Hematopoietic multipotent progenitor cell (in vitro differentiated cells): Measurements from ENCODE around the gene NCOA3. TPM values are rescaled to one million over a fixed set of nuclear protein-coding genes. Genes with fewer than 3 reads are reported as not detected.
A peak's percentile ranks its signal among the peaks of the same experiment; 100 is the strongest.

Experiments used
- DNase-seq, 3 donors: peaks; one replicate each; pipeline ENCODE4 v3.0.0-alpha.2; 2011 to 2015; ENCODE audit warnings: low read depth in 2 of 3, low spot score in 2 of 3
- total RNA-seq: library from RNA; depleted of rRNA; stranded (reverse); fragments of >200 nt; gene quantifications from one replicate; pipeline ENCODE4 v1.2.3, GENCODE V29; 2012

Gene NCOA3
- total RNA-seq, 1 donor, result 24.8 TPM

DNA sequence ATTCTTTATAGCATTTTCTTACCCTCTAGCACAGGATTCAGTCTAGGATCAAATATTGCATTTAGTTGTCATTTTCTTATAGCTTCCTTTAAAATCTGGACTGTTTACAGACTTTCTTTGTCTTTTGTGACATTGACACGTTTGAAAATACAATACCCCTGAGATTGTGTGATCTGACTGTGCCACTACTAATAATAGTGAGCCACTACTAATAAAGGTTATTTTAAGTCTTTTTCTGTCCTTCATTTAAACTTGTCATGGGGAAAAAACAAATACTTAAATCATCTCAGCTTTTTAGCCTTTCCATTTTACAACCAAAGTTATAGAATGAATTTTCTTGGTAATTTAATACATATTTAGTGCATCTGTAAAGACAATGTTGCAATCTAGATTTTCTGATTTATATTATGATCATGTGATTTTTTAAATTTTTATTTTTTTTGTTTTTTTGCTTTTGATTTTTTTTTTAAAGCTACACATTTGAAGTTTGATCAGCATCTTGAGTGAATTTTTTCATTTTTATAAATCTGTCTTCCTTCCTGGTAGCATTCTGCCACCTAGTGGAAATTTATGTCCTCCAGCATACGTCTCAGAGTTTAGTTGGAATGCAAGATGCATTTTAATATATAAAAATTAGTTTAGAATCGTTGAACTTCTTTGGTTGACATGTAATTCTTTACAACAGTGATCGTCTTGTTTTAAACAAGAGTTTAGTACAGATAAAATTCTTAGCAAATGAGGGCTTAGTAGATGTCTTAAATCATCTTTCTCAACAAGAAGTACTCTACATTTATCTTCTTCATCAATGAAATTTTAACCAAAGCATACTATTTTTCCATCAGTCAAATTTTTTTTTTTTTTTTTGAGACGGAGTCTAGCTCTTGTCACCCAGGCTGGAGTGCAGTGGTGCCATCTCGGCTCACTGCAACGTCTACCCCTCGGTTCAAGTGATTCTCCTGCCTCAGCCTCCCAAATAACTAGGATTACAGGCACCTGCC, 119.4 kb downstream of the NCOA3 start:
- DNase-seq, result peak; percentile 18 to 80 (median 61)

DNA sequence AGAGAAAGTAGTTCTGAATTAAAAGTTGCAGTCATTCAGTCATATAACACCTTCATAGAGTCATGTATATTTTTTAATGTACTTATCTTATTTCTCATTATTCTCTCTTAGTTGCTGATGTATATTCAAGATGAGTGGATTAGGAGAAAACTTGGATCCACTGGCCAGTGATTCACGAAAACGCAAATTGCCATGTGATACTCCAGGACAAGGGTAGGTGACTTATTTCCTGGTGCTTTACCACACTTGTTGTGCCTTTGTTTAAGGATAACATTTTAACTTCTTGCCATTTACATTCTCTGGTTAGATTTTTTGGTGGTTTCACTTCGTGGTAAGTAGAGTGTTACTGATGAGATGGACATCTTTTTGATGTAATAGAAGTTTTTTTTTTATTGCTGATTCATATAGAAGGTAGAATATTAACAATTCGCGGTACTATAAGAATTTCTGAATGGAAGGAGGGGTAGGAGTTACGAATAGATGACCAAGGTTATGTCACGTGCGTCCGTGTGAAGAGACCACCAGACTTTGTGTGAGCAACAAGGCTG, 120.5 kb downstream of the NCOA3 start:
- no peak for DNase-seq

DNA sequence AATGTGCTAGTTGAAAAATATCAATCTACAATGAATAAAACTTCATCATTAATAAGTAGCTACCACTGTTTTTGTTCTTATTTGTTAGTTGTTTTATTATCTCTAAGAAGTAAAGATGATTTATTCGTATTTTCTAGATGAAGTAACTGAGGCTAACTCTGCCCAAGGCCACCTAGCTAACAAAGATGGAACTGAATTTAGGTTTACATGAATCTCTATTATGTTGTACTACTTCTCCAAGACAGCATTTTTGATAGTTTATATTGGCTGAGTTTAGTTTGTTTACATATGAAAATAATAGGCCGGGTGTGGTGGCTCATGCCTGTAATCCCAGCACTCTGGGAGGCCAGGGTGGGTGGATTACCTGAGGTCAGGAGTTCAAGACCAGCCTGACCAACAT, 121.5 kb downstream of the NCOA3 start:
- no peak for DNase-seq

DNA sequence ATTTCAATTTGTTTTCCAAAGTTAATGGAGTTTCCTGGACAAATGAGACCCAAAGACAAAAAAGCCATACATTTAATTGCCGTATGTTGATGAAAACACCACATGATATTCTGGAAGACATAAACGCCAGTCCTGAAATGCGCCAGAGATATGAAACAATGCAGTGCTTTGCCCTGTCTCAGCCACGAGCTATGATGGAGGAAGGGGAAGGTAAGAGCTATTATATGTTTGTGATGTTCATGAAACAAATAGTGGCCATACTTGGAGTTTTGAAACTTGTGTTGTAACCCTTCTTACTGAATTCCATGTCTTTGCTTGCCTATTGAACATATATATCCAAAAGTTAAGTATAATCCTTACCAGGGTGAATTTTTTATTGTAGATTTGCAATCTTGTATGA, 125.9 kb downstream of the NCOA3 start:
- DNase-seq, result no peak

DNA sequence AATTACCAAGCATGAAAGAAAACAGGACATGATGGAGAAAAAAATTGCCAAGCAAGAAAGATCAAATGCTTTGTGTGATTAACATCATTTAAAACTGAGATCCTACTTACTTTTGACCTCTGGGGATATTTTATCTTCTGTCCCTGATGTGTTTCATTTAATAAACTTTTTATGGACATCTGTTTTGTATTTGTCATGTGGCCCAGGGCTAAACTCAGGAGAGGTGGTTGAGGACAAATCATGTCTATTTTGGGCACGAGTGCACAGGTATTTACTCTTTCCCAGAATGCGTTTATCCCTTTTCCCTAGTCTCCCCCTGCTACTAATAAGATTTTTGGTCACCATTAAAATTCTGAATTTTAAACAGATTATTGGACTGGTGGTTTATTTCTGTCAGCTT, 128.2 kb downstream of the NCOA3 start:
- DNase-seq, result no peak

DNA sequence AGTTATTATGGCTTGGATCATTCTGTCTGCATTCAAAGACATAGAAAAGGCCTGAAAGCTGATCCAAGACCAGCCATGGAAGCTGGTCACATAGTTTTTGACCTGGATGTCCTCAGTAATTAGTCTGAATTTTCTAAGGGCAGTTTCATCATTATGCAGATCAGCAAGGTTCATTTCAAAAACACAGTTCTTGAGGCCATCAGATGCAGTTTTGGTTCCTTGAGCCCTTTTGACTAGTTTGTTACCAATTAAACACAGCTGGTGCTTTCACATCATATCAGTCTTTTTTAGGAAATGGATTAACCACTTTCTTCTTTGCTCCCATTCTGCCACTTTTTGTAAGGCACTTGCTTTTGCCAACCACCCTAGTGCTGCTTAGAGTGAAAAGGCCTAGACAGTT, 129.4 kb downstream of the NCOA3 start:
- no peak for DNase-seq

DNA sequence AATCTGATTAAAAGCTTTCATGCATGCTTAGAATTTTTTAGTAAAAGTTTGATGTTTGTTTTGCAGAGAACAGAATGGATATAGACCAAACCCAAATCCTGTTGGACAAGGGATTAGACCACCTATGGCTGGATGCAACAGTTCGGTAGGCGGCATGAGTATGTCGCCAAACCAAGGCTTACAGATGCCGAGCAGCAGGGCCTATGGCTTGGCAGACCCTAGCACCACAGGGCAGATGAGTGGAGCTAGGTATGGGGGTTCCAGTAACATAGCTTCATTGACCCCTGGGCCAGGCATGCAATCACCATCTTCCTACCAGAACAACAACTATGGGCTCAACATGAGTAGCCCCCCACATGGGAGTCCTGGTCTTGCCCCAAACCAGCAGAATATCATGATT, 133.6 kb downstream of the NCOA3 start:
- no peak for DNase-seq

DNA sequence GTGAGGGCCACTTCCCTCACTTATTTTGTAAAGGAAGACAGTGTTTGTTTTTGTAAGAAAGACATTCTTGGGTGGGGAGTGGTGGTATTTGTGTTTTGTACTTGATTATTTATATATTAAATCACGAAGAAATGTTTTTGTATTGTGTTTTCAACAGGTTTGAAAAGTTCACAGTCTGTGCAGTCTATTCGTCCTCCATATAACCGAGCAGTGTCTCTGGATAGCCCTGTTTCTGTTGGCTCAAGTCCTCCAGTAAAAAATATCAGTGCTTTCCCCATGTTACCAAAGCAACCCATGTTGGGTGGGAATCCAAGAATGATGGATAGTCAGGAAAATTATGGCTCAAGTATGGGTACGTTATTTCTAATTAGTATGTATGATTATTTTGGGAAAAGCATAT, 137.2 kb downstream of the NCOA3 start:
- DNase-seq, result no peak

DNA sequence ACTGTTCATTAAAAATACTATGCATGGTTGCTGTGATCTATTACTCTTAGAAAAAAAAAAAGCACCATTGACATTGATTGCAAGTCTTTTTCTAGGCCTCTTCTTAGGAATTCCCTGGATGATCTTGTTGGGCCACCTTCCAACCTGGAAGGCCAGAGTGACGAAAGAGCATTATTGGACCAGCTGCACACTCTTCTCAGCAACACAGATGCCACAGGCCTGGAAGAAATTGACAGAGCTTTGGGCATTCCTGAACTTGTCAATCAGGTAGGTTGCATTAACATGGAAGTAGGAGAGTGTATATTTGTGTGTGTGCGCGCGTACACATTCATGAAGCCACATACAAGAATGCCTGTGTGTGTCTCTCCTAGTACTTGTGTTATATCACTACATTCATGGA, 140.4 kb downstream of the NCOA3 start:
- DNase-seq, result no peak

DNA sequence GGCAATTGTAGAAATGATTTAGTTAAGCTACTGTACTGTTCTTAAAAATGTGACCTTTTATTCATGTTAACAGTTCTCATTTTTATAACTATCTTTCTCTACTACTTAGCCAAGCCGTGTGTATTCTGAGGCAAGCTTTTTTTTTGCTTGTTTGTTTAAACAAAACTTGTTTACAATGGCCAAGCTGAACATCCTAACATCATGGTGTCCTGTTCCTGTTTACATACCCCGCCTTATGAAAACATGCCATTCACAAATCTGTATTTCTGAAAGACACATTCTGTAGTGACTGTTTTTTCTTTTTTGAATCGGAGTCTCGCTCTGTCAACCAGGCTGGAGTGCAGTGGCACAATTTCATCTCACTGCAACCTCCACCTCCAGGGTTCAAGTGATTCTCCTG, 140.9 kb downstream of the NCOA3 start:
- DNase-seq, result no peak

DNA sequence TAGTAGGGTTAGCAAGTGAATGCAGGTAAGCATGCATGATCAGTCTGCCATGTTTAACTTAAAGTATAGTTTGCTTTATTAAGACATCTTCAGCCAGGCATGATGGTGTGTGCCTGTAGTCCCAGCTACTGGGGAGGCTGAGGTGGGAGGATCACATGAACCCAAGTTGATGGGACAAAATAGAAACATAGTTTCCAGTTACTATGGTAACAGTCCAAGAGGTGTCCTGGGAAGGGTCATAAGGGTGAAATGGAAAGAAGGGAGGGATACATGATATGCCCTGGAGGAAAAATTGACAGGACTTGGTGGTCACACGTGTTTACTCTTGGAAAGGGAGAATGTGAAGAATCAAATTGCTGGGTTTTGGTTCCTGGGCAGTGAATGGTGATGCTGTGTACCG, 143.9 kb downstream of the NCOA3 start:
- DNase-seq, result no peak

DNA sequence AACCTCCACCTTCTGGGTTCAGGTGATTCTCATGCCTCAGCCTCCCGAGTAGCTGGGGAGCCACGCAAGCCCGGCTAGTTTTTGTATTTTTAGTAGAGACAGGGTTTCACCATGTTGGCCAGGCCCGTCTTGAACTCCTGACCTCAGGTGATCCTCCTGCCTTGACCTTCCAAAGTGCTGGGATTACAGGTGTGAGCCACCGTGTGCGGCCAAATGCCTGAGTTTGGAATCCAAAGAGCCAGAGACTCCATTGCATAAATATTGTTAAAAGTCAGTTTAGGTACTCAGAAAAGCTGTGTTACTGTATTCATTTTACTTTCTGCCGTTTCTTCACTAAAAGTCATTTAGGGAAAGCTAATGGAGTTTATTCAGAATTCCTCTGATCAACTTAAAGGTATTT, 146.3 kb downstream of the NCOA3 start:
- DNase-seq, result no peak

DNA sequence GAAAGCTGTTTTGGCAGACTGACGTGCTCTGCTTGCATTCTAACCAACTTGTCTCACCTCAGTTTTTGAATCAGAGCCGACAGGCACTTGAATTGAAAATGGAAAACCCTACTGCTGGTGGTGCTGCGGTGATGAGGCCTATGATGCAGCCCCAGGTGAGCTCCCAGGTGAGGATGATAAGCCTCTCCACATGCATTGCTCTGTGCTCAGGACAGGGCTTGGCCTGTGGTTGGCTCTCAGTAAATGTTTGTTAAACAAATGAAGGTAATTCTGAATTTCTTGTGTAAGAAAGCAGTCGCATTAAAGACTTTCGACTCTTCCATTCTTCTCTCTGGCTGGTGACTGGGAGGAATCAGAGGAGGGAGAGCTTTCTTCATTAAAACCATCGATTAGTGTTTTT, 147.3 kb downstream of the NCOA3 start:
- no peak for DNase-seq

DNA sequence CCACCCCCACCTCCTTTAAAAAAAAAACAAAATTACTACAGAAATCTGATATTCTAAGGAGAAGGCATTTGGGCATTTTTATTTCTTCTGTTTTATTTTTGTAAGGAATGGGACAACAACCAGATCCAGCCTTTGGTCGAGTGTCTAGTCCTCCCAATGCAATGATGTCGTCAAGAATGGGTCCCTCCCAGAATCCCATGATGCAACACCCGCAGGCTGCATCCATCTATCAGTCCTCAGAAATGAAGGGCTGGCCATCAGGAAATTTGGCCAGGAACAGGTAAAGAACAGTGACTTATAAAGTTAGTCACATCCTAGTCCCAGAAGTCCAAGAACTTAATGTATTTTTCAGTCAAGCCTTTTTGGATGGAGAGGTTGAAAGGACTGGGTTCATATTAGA, 150.6 kb downstream of the NCOA3 start:
- no peak for DNase-seq

DNA sequence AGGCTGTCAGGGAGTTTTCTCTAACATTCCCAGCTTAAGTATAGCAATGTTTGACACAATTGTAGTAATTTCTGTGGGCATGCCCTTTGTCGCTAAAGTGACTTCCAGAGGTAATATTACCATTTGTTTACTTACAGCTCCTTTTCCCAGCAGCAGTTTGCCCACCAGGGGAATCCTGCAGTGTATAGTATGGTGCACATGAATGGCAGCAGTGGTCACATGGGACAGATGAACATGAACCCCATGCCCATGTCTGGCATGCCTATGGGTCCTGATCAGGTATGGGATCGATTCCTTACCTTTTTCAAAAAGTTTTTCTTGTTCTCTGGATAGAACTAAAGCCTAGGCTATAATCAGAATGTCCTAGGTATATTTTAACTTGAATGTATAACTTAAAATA, 151.1 kb downstream of the NCOA3 start:
- no peak for DNase-seq

DNA sequence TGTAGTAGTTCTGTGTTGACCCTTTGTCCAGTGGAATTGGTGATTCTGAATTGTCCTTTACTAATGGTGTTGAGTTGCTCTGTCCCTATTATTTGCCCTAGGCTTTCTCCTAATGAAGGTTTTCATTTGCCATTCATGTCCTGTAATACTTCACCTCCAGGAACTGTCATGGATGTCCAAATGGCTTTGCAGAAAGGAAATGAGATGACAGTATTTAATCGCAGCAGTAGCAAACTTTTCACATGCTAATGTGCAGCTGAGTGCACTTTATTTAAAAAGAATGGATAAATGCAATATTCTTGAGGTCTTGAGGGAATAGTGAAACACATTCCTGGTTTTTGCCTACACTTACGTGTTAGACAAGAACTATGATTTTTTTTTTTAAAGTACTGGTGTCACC, 152.2 kb downstream of the NCOA3 start:
- DNase-seq, result no peak

DNA sequence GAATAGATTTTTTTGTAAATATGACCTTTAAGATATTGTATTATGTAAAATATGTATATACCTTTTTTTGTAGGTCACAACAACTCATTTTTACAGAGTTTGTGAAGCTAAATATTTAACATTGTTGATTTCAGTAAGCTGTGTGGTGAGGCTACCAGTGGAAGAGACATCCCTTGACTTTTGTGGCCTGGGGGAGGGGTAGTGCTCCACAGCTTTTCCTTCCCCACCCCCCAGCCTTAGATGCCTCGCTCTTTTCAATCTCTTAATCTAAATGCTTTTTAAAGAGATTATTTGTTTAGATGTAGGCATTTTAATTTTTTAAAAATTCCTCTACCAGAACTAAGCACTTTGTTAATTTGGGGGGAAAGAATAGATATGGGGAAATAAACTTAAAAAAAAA, 152.7 kb downstream of the NCOA3 start:
- no peak for DNase-seq

DNA sequence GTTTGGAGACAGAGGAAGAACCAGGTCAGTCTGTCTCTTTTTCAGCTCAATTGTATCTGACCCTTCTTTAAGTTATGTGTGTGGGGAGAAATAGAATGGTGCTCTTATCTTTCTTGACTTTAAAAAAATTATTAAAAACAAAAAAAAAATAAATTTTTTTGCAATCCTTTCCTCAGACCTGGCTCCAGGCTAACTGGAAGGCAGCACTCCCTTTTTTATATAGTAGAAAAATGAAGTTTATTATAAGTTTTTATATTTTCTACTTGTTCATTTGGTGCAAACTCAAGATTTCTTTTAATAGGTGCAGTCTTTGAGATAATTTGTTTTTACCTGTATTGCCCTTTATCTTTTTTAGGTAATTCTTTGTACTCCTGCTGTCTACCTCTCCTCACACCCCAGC, 153.9 kb downstream of the NCOA3 start:
- DNase-seq, result no peak

DNA sequence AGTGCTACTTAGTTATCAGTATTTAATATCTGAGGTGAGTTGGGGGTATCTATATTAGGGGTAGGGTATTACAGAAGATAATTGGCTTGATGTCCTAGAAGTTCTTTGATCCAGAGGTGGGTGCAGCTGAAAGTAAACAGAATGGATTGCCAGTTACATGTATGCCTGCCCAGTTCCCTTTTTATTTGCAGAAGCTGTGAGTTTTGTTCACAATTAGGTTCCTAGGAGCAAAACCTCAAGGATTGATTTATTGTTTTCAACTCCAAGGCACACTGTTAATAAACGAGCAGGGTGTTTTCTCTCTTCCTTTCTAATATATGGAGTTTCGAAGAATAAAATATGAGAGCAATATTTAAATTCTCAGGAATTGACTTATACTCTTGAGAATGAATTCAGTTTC, 154.6 kb downstream of the NCOA3 start:
- DNase-seq, result peak in 2 of 3 donors; percentile 28 to 75

DNA sequence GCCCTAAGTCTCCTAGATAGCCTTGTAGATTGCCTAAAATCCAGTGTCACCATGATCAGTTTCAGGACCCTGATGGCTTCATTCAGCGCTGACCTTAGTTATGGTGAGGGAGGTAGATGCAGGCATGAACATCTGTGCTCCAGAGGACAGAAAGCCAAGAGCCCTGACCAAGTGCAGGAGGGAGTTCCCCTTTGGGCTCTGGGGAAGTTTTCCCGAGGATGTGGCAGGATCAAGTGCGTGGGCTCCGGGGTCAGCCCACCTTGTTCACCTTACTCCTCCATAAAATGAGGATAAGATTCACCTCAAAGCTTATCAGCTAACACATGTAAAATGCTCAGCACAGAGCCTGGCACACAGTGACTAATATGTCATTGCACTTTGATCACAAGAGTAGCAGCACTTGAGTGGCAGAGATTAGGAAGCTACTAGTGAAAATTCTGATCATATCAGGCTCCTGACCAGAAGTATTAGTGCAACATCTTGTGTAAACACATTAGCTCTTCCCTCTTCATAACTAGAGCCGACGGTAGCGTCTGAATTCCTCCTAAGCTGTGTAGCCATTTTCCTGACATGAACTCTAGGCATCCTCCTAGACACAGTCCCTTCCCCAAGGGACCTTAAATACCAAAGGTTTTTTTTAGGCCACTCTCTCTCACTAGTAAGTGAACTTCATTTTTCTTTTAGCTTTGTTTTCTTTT, 158.4 kb downstream of the NCOA3 start:
- DNase-seq, result no peak

DNA sequence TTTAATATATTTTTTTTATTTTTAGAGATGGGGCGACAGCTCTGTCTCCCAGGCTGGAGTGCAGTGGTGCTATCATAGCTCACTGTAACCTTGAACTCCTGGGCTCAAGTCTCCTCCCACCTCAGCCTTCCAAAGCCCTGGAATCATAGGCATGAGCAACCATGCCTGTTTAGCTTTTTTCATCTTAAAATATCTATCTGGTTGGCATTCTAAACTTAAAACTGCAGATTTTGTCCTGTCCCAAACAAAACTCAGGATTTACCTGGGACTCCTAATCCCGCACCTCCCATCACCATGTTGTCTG, 158.9 kb downstream of the NCOA3 start:
- no peak for DNase-seq
